WERI-Rb-1 (cell line): ENCODE data around the gene GPC5.

Experiments
- DNase-seq: peaks from one replicate; pipeline ENCODE4 v3.0.0-alpha.2; 2020
- H3K27ac ChIP-seq: fragments of 250-450 bp; sonication (Bioruptor Pico); 2 replicates; pipeline ENCODE4 v1.5.1; 2020; ENCODE audit warnings: mild to moderate bottlenecking, moderate library complexity
- H3K27me3 ChIP-seq: fragments of 250-450 bp; sonication (Bioruptor Pico); 2 replicates; pipeline ENCODE4 v1.5.1; 2021; ENCODE audit warnings: mild to moderate bottlenecking, low read depth, moderate library complexity; ENCODE audit not compliant: insufficient read depth, severe bottlenecking
- H3K36me3 ChIP-seq: fragments of 250-450 bp; sonication (Bioruptor Pico); 2 replicates; pipeline ENCODE4 v1.5.1; 2020; ENCODE audit warnings: mild to moderate bottlenecking, moderate library complexity
- H3K4me3 ChIP-seq: 2 replicates; pipeline ENCODE4 v1.5.1; 2011; ENCODE audit warnings: low read depth, mild to moderate bottlenecking, control low read depth, low read length
- H3K9me3 ChIP-seq: fragments of 250-450 bp; sonication (Bioruptor Pico); 2 replicates; pipeline ENCODE4 v1.5.1; 2021; ENCODE audit warnings: mild to moderate bottlenecking, moderate library complexity; ENCODE audit not compliant: severe bottlenecking
- TF ChIP-seq, protein P1 (sequence below): IDR thresholded peaks from 2 replicates; pipeline ENCODE4 v1.5.1; 2011; ENCODE audit warnings: low read depth, mild to moderate bottlenecking, control low read depth, inconsistent platforms, low read length

Gene GPC5

DNA sequence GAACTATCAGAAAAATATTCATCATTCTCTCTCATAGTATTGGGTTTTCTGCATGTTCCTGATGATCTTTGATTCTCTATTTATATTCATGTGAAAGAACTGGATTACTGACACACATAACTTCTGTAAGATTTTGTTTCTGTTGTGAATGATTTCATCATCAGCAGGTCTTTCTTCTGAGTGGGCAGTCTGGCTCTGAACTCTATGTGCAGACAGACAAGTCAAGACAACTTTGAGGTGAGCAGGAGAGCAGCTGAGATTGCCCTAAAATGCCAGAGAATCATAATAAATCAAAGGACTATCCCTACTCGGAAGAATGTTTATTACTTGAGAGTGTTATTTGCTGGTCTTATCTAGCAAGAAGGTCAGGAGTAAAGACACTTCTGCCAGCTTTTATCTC is 1176.1 kb downstream of the GPC5 start:
- H3K9me3 ChIP-seq, result no peaks in the 10 kb centered on the region
- TF ChIP-seq, protein P1, sequence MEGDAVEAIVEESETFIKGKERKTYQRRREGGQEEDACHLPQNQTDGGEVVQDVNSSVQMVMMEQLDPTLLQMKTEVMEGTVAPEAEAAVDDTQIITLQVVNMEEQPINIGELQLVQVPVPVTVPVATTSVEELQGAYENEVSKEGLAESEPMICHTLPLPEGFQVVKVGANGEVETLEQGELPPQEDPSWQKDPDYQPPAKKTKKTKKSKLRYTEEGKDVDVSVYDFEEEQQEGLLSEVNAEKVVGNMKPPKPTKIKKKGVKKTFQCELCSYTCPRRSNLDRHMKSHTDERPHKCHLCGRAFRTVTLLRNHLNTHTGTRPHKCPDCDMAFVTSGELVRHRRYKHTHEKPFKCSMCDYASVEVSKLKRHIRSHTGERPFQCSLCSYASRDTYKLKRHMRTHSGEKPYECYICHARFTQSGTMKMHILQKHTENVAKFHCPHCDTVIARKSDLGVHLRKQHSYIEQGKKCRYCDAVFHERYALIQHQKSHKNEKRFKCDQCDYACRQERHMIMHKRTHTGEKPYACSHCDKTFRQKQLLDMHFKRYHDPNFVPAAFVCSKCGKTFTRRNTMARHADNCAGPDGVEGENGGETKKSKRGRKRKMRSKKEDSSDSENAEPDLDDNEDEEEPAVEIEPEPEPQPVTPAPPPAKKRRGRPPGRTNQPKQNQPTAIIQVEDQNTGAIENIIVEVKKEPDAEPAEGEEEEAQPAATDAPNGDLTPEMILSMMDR, result no peak
- no peak overlapping the region for H3K4me3 ChIP-seq
- H3K27me3 ChIP-seq, result no peaks in the 10 kb centered on the region
- H3K36me3 ChIP-seq, result no peaks in the 10 kb centered on the region
- DNase-seq, result no peak
- H3K27ac ChIP-seq, result no peak overlapping the region

DNA sequence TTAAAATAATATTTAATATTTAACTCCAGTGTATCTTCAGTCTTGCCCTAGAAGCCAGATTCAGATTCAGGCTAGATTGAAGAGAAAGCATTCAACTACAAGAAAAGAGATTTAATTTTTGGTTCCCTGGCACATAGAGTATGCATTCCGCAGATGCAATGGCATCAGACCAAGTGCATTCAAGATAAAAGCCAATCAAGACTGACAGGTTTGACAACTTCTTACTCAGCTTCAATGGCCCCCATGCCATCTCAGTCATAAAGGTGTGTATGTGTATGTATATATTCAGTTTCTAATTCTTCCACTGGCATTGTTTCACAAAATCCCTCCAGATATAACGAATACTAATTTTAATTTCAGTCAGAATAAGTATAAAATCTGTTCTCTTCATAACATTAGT is 1177.4 kb downstream of the GPC5 start:
- TF ChIP-seq, protein P1, result no peak
- no peak overlapping the region for H3K4me3 ChIP-seq
- DNase-seq, result no peak
- no peaks in the 10 kb centered on the region for H3K9me3 ChIP-seq
- H3K36me3 ChIP-seq, result no peaks in the 10 kb centered on the region
- no peaks in the 10 kb centered on the region for H3K27me3 ChIP-seq
- no peak overlapping the region for H3K27ac ChIP-seq

DNA sequence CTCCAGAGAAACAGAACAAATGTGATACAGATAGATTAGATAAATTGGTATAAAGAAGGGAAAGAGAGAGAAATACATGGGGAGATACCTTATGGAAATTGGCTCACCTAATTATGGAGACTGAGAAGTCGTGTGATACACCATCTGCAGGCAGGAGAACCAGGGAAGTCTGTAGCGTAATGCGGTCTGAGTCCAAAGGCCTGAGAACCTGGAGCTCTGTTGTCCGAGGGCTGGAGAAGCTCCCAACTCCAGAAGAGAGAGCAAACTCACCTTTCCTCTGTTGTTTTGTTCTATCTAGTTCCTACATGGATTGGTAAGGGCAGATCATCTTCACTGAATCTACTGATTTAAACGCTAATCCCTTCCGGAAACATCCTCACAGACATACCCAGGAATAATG is 1179.9 kb downstream of the GPC5 start:
- Histone ChIP-seq H3K27ac (no peak overlapping the region), H3K27me3 (no peaks in the 10 kb centered on the region), H3K9me3 (no peaks in the 10 kb centered on the region), H3K36me3 (no peaks in the 10 kb centered on the region), H3K4me3 (no peak overlapping the region)
- DNase-seq, result no peak
- TF ChIP-seq, protein P1, result no peak

DNA sequence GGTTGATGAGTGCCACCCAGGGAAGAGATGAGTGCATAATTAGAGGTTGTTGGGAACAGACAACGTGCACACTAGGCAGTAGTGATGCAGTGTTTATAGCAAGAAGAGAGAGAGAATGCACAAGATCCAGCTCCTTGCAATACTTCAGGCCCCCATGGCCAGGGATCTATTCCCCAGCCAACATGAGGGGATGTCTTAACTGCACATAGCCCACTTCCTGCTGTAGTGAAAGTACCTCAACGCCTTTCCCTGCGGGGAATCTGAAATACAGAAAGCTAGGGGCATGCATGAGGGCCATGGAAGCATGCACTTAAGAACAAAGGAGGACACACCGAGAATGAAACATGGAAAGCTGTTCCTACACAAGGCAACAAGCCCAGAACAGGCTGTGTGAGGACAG is 1191.5 kb downstream of the GPC5 start:
- no peak for DNase-seq
- TF ChIP-seq, protein P1, result no peak
- Histone ChIP-seq H3K27ac (no peak overlapping the region), H3K4me3 (no peak overlapping the region), H3K27me3 (no peaks in the 10 kb centered on the region), H3K9me3 (peaks cover 4% of the 10 kb centered on the region), H3K36me3 (no peaks in the 10 kb centered on the region)

DNA sequence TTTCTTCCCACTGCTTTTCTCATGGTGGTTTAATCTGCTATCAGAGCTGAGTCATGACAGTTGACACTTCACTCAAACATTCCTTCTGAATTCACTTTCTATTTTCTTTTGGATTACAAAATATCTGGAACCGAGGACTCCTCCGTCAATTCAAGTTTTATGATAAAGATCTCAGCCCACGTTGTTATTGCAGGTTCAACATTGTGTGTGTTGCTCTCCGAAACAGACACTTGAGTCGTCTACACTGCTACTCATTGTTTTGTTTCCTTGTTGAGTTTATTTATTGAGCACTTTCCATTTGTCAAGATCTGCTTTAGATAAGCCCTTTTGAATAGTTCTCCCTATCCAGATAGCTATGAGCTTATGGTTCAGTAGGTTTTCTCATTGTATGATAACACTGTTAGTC is 1192.1 kb downstream of the GPC5 start:
- no peak for DNase-seq
- H3K4me3 ChIP-seq, result no peak overlapping the region
- no peaks in the 10 kb centered on the region for H3K9me3 ChIP-seq
- no peaks in the 10 kb centered on the region for H3K36me3 ChIP-seq
- H3K27me3 ChIP-seq, result no peaks in the 10 kb centered on the region
- no peak overlapping the region for H3K27ac ChIP-seq
- TF ChIP-seq, protein P1, result no peak

DNA sequence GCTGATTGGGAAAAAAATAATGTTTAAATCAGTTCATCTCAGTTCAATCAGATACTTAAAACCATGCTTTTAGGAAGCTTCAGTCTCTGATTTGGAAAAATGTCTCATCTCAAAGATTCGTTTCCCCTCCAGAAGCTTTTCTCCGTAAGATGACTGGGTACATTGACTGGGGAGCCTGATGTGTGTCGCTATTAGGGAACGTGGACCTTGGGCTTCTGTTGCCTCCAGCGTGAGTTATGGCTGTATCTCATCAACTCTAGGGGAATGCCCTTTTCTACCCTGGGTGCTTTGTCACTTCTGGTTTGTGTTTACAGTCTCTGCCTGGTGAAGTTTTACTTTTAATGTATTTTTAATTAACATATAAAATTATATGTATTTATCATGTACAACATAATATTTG is 1192.7 kb downstream of the GPC5 start:
- no peak for DNase-seq
- no peak overlapping the region for H3K27ac ChIP-seq
- H3K9me3 ChIP-seq, result no peaks in the 10 kb centered on the region
- H3K27me3 ChIP-seq, result no peaks in the 10 kb centered on the region
- TF ChIP-seq, protein P1, result no peak
- H3K4me3 ChIP-seq, result no peak overlapping the region
- H3K36me3 ChIP-seq, result no peaks in the 10 kb centered on the region
